ENCODE results near the gene SLC4A7. TPM values are rescaled to one million over a fixed set of nuclear protein-coding genes. Genes with fewer than 3 reads are reported as not detected.

Gene SLC4A7
- polyA plus RNA-seq, 1 donor (not counting 4 experiments of a cell fraction or from before 2014, with no cell fraction given), result 28.5 TPM

- no peak for FAIRE-seq
- no peak overlapping the region for H3K27ac ChIP-seq (ENCODE audit: control insufficient read depth, insufficient read depth, low read length)
- H2AFZ ChIP-seq (ENCODE audit: control insufficient read depth, low read length), result no peak overlapping the region
- dilution Hi-C loops (cut with MboI; ENCODE audit: extremely low pct_ligation_motif_present, low sequenced_read_pairs), result no loop called here
- TF ChIP-seq EZH2 (IDR thresholded peaks at IDR 0.05; ENCODE audit: low read length) (no peak), CTCF (optimal IDR thresholded peaks at IDR 0.05 in 1 of 3, IDR thresholded peaks at IDR 0.05 in 1 of 3, conservative IDR thresholded peaks at IDR 0.05 in 1 of 3; ENCODE audit: extremely low read depth in 1 of 3, insufficient read depth in 2 of 3, low read length in 3 of 3) (no peak)
- H3K27me3 ChIP-seq (ENCODE audit: control insufficient read depth, extremely low read depth, insufficient read depth, low read length), result no peaks in the 10 kb centered on the region
- peaks cover 2 to 9% of the 10 kb centered on the region in 2 experiments for H3K36me3 ChIP-seq (ENCODE audit: control insufficient read depth in 2 of 2, extremely low read depth in 1 of 2, insufficient read depth in 2 of 2, low read length in 2 of 2)
- H4K20me1 ChIP-seq (ENCODE audit: control insufficient read depth, extremely low read depth, insufficient read depth, low read length), result no peaks in the 10 kb centered on the region
- no peak for DNase-seq (ENCODE audit: low read depth, low spot score)
- no peak overlapping the region for H3K4me3 ChIP-seq (ENCODE audit: control insufficient read depth in 2 of 3, extremely low read depth in 1 of 3, insufficient read depth in 2 of 3, low read depth in 1 of 3, low read length in 3 of 3)
- H3K9ac ChIP-seq (ENCODE audit: control insufficient read depth, extremely low read depth, insufficient read depth, low read length), result no peak overlapping the region
- no peaks in the 10 kb centered on the region for H3K9me1 ChIP-seq (ENCODE audit: control insufficient read depth, extremely low read depth, insufficient read depth, low read length)
- no peaks in the 10 kb centered on the region for H3K9me3 ChIP-seq (ENCODE audit: control insufficient read depth, low read depth, low read length)
- H3K4me2 ChIP-seq (ENCODE audit: control insufficient read depth, extremely low read depth, insufficient read depth, low read depth, low read length), result no peak overlapping the region
- H3K4me1 ChIP-seq (ENCODE audit: control insufficient read depth, extremely low read depth, insufficient read depth, low read length), result no peaks in the 10 kb centered on the region
- H3K79me2 ChIP-seq (ENCODE audit: control insufficient read depth, insufficient read depth, low read length), result no peaks in the 10 kb centered on the region
These were observed 107.9 kb downstream of the SLC4A7 start for GRCh38 chr3:27376109-27376772.

GRCh38 chr3:27368831-27369607 is 115.2 kb downstream of the SLC4A7 start, which contains the start of gene NEK10:
Gene NEK10, minus strand, starts transcription at chr3:27369383. Its CDS starts 16,501 bp downstream, at chr3:27352882.
- no peaks in the 10 kb centered on the region for H3K27me3 ChIP-seq (ENCODE audit: control insufficient read depth, extremely low read depth, insufficient read depth, low read length)
- no peak within 1 kb of the TSS for H3K27ac ChIP-seq (ENCODE audit: control insufficient read depth, insufficient read depth, low read length)
- peak; percentile 36 for DNase-seq (ENCODE audit: low read depth, low spot score)
- peak within 1 kb of the TSS; percentile 94 for H3K4me2 ChIP-seq (ENCODE audit: control insufficient read depth, extremely low read depth, insufficient read depth, low read depth, low read length)
- H3K36me3 ChIP-seq (ENCODE audit: control insufficient read depth in 2 of 2, extremely low read depth in 1 of 2, insufficient read depth in 2 of 2, low read length in 2 of 2), result no peaks in the 10 kb centered on the region
- TF ChIP-seq CTCF (optimal IDR thresholded peaks at IDR 0.05 in 1 of 3, IDR thresholded peaks at IDR 0.05 in 1 of 3, conservative IDR thresholded peaks at IDR 0.05 in 1 of 3; ENCODE audit: extremely low read depth in 1 of 3, insufficient read depth in 2 of 3, low read length in 3 of 3), result no peak
- TF ChIP-seq EZH2 (IDR thresholded peaks at IDR 0.05; ENCODE audit: low read length), result no peak
- peak within 1 kb of the TSS; percentile 65 for H3K9ac ChIP-seq (ENCODE audit: control insufficient read depth, extremely low read depth, insufficient read depth, low read length)
- peak; percentile 9 for FAIRE-seq
- H3K4me3 ChIP-seq (ENCODE audit: control insufficient read depth in 2 of 3, extremely low read depth in 1 of 3, insufficient read depth in 2 of 3, low read depth in 1 of 3, low read length in 3 of 3), result peak within 1 kb of the TSS; percentile 48 to 91 (median 79)
- peak within 1 kb of the TSS; percentile 94 for H2AFZ ChIP-seq (ENCODE audit: control insufficient read depth, low read length)
- peaks cover 12% of the 10 kb centered on the region for H3K4me1 ChIP-seq (ENCODE audit: control insufficient read depth, extremely low read depth, insufficient read depth, low read length)
- no peaks in the 10 kb centered on the region for H3K79me2 ChIP-seq (ENCODE audit: control insufficient read depth, insufficient read depth, low read length)
- no peaks in the 10 kb centered on the region for H3K9me3 ChIP-seq (ENCODE audit: control insufficient read depth, low read depth, low read length)
- H4K20me1 ChIP-seq (ENCODE audit: control insufficient read depth, extremely low read depth, insufficient read depth, low read length), result no peaks in the 10 kb centered on the region
- no peaks in the 10 kb centered on the region for H3K9me1 ChIP-seq (ENCODE audit: control insufficient read depth, extremely low read depth, insufficient read depth, low read length)
- dilution Hi-C loops (cut with MboI; ENCODE audit: extremely low pct_ligation_motif_present, low sequenced_read_pairs), result no loop called here

All from keratinocyte (primary cell).